ENCODE measurements around the gene GLIS1.
A peak's percentile ranks its signal among the peaks of the same experiment; 100 is the strongest.

- TF ChIP-seq CTCF (IDR thresholded peaks at IDR 0.05 in 2 of 3, conservative IDR thresholded peaks at IDR 0.05 in 1 of 3; ENCODE audit: borderline replicate concordance in 1 of 3, insufficient read depth in 1 of 3, low read depth in 2 of 3, low read length in 2 of 3) (0 out of 6 replicates have a peak, but pooled peaks of 1 of the 3 experiments have one; percentile 12), ELF1 (IDR thresholded peaks at IDR 0.05; ENCODE audit: borderline replicate concordance, low read depth) (no peak), POLR2AphosphoS5 (IDR thresholded peaks at IDR 0.05; ENCODE audit: low read depth, low read length) (no peak), POLR2A (IDR thresholded peaks at IDR 0.05; ENCODE audit: borderline replicate concordance, extremely low read depth, insufficient read depth, insufficient read length) (no peak), SP1 (IDR thresholded peaks at IDR 0.05; ENCODE audit: low read depth) (no peak)
- TF ChIP-seq, protein P1, sequence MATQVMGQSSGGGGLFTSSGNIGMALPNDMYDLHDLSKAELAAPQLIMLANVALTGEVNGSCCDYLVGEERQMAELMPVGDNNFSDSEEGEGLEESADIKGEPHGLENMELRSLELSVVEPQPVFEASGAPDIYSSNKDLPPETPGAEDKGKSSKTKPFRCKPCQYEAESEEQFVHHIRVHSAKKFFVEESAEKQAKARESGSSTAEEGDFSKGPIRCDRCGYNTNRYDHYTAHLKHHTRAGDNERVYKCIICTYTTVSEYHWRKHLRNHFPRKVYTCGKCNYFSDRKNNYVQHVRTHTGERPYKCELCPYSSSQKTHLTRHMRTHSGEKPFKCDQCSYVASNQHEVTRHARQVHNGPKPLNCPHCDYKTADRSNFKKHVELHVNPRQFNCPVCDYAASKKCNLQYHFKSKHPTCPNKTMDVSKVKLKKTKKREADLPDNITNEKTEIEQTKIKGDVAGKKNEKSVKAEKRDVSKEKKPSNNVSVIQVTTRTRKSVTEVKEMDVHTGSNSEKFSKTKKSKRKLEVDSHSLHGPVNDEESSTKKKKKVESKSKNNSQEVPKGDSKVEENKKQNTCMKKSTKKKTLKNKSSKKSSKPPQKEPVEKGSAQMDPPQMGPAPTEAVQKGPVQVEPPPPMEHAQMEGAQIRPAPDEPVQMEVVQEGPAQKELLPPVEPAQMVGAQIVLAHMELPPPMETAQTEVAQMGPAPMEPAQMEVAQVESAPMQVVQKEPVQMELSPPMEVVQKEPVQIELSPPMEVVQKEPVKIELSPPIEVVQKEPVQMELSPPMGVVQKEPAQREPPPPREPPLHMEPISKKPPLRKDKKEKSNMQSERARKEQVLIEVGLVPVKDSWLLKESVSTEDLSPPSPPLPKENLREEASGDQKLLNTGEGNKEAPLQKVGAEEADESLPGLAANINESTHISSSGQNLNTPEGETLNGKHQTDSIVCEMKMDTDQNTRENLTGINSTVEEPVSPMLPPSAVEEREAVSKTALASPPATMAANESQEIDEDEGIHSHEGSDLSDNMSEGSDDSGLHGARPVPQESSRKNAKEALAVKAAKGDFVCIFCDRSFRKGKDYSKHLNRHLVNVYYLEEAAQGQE (IDR thresholded peaks at IDR 0.05; ENCODE audit: low read depth) = no peak
- TF ChIP-seq, protein P2, sequence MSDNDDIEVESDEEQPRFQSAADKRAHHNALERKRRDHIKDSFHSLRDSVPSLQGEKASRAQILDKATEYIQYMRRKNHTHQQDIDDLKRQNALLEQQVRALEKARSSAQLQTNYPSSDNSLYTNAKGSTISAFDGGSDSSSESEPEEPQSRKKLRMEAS (IDR thresholded peaks at IDR 0.05) = no peak
Measured at GRCh38 chr1:53622531-53622930, 116.4 kb downstream of the GLIS1 start.
